Mesenchymal stem cell (in vitro differentiated cells and primary cell): ENCODE results near the gene CASD1.

Experiments
- DNase-seq: peaks from one replicate; pipeline ENCODE4 v3.0.0-alpha.2; 2013
- H2AFZ ChIP-seq: one replicate; pipeline ENCODE4 v1.6.1; 2013; ENCODE audit warnings: low read depth, mild to moderate bottlenecking, control low read depth, inconsistent platforms, low read length, moderate library complexity
- H2AK5ac ChIP-seq: 2 replicates; pipeline ENCODE4 v1.6.1; 2013; ENCODE audit warnings: low read length, moderate library complexity, mild to moderate bottlenecking, inconsistent platforms; ENCODE audit not compliant: severe bottlenecking
- H2BK120ac ChIP-seq: one replicate; pipeline ENCODE4 v1.6.1; 2013; ENCODE audit warnings: low read depth, mild to moderate bottlenecking, inconsistent platforms, low read length, moderate library complexity
- H2BK12ac ChIP-seq, 2 experiments: one replicate each; pipeline ENCODE4 v1.6.1; 2013; ENCODE audit warnings: inconsistent platforms in 2 of 2, low read length in 2 of 2, mild to moderate bottlenecking in 2 of 2, moderate library complexity in 2 of 2, control low read depth in 1 of 2
- H2BK15ac ChIP-seq: one replicate; pipeline ENCODE4 v1.6.1; 2013; ENCODE audit warnings: mild to moderate bottlenecking, low read depth, inconsistent platforms; ENCODE audit not compliant: poor library complexity, severe bottlenecking
- H2BK5ac ChIP-seq: 2 replicates; pipeline ENCODE4 v1.6.1; 2013; ENCODE audit warnings: low read depth, mild to moderate bottlenecking, low read length, control low read depth, inconsistent platforms; ENCODE audit not compliant: poor library complexity, severe bottlenecking
- H3K14ac ChIP-seq, 2 experiments: one replicate each; pipeline ENCODE4 v1.6.1; 2013; ENCODE audit warnings: inconsistent platforms in 2 of 2, low read length in 2 of 2, control low read depth in 1 of 2, mild to moderate bottlenecking in 1 of 2, moderate library complexity in 1 of 2
- H3K18ac ChIP-seq, 2 experiments: one replicate each; pipeline ENCODE4 v1.6.1; 2013; ENCODE audit warnings: inconsistent platforms in 2 of 2, low read length in 2 of 2, control low read depth in 1 of 2, low read depth in 1 of 2, mild to moderate bottlenecking in 1 of 2
- H3K23ac ChIP-seq, 2 experiments: one replicate each; pipeline ENCODE4 v1.6.1; 2013; ENCODE audit warnings: inconsistent platforms in 2 of 2, low read length in 2 of 2, mild to moderate bottlenecking in 2 of 2, moderate library complexity in 2 of 2, control low read depth in 1 of 2
- H3K27ac ChIP-seq: 2 replicates; pipeline ENCODE4 v1.5.1; 2013; ENCODE audit warnings: mild to moderate bottlenecking, moderate library complexity, low read length, control low read depth, inconsistent platforms; ENCODE audit not compliant: poor library complexity, severe bottlenecking
- H3K27me3 ChIP-seq, 2 experiments: 2 replicates each; pipeline versions ENCODE4 v1.6.1 to v1.7.0; 2013; ENCODE audit warnings: low read length in 2 of 2, mild to moderate bottlenecking in 2 of 2, moderate library complexity in 2 of 2, control low read depth in 1 of 2, inconsistent platforms in 1 of 2; ENCODE audit not compliant: control insufficient read depth in 1 of 2, insufficient read depth in 1 of 2
- H3K36me3 ChIP-seq, 2 experiments: 2 replicates each; pipeline versions ENCODE4 v1.6.1 to v1.7.0; 2013; ENCODE audit warnings: low read length in 2 of 2, control low read depth in 1 of 2, inconsistent platforms in 1 of 2, low read depth in 1 of 2, mild to moderate bottlenecking in 1 of 2; ENCODE audit not compliant: insufficient read depth in 2 of 2, control insufficient read depth in 1 of 2
- H3K4ac ChIP-seq, 2 experiments: one replicate each; pipeline ENCODE4 v1.6.1; 2013; ENCODE audit warnings: inconsistent platforms in 2 of 2, low read length in 2 of 2, mild to moderate bottlenecking in 2 of 2, moderate library complexity in 2 of 2, control low read depth in 1 of 2, low read depth in 1 of 2
- H3K4me1 ChIP-seq: 2 replicates; pipeline ENCODE4 v1.6.1; 2013; ENCODE audit warnings: low read depth, low read length, control low read depth; ENCODE audit not compliant: control insufficient read depth, insufficient read depth
- H3K4me2 ChIP-seq: 2 replicates; pipeline ENCODE4 v1.6.1; 2013; ENCODE audit warnings: low read length, mild to moderate bottlenecking, inconsistent platforms; ENCODE audit not compliant: poor library complexity, severe bottlenecking
- H3K4me3 ChIP-seq, 2 experiments: 2 replicates each; pipeline versions ENCODE4 v1.5.1 to v1.7.0; 2013; ENCODE audit warnings: low read length in 2 of 2, mild to moderate bottlenecking in 2 of 2, control low read depth in 1 of 2, low read depth in 1 of 2; ENCODE audit not compliant: insufficient read depth in 1 of 2
- H3K79me1 ChIP-seq: replicated peaks from 2 replicates; pipeline ENCODE4 v1.6.1; 2013; ENCODE audit warnings: mild to moderate bottlenecking, control low read depth, low read length, inconsistent platforms; ENCODE audit not compliant: poor library complexity, severe bottlenecking
- H3K9ac ChIP-seq: 2 replicates; pipeline ENCODE4 v1.7.0; 2013; ENCODE audit warnings: mild to moderate bottlenecking, low read length, moderate library complexity
- H3K9me3 ChIP-seq: 2 replicates; pipeline ENCODE4 v1.7.0; 2013; ENCODE audit warnings: mild to moderate bottlenecking, low read length; ENCODE audit not compliant: control insufficient read depth
- H4K8ac ChIP-seq: one replicate; pipeline ENCODE4 v1.6.1; 2013; ENCODE audit warnings: inconsistent platforms, mild to moderate bottlenecking, low read length, moderate library complexity
- H4K91ac ChIP-seq: one replicate; pipeline ENCODE4 v1.6.1; 2013; ENCODE audit warnings: mild to moderate bottlenecking, low read length, inconsistent platforms
- WGBS: methylation state at CpG from one replicate; pipeline ENCODE4 v1.1.7; 2013; ENCODE audit warnings: mixed read lengths; 5-methylcytosine and 5-hydroxymethylcytosine counted together

CASD1 gene

DNA sequence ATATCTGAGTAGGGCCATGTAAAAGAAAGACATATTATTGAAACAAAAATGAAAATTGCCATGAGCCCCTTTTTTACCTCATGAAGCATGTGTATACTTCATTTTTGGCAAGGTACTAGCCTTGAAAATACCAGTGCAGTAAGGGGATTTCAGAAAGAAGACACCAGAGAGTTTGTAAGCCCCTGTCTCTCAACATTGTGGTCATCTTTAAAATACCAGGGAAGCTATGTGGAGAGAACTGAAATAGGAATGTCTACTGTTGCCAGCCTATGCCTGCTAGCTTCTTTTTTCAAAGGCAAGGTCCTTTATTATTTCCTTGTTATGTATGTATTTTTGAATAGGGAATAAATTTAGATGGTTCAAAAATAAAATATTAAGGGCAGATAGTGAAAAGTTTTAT, 57.8 kb downstream of the CASD1 start:
- Histone ChIP-seq H3K27me3 (no peaks in the 10 kb centered on the region), H3K9ac (no peak overlapping the region), H2AK5ac (no peak overlapping the region), H3K18ac (no peak overlapping the region), H2BK15ac (no peak overlapping the region), H4K8ac (no peak overlapping the region), H3K4me3 (no peak overlapping the region), H2BK5ac (no peak overlapping the region), H2BK120ac (no peak overlapping the region), H3K4me2 (no peak overlapping the region), H3K14ac (no peak overlapping the region), H2AFZ (no peak overlapping the region), H4K91ac (no peak overlapping the region), H3K4me1 (peaks cover 1% of the 10 kb centered on the region), H3K79me1 (no peaks in the 10 kb centered on the region), H3K23ac (no peak overlapping the region), H2BK12ac (no peak overlapping the region), H3K36me3 (no peaks in the 10 kb centered on the region), H3K9me3 (peaks cover 1% of the 10 kb centered on the region), H3K4ac (no peak overlapping the region), H3K27ac (no peak overlapping the region)
- DNase-seq: no peak

DNA sequence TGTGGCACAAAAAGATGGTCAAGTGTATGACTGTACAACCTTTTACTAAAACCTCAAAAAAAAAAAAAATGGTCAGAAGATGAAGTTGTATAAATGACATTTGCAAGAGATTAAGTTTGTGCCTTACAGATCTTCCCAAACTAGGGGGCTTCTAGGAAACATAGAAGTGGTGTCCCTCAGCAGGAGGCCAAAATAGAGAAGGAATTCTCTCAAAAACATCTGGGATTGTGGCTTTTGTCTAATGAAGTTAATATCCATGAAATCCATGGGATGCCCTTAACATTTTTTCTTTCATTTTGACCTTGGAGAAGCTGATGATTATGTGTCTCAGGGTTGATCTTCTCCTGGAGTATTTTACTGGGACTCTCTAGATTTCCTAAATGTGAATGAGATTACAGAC, 62.2 kb downstream of the CASD1 start:
- no peak overlapping the region for H2BK120ac ChIP-seq
- no peak overlapping the region for H3K9ac ChIP-seq
- H3K36me3 ChIP-seq: peaks cover 0 to 6% of the 10 kb centered on the region in 2 experiments

DNA sequence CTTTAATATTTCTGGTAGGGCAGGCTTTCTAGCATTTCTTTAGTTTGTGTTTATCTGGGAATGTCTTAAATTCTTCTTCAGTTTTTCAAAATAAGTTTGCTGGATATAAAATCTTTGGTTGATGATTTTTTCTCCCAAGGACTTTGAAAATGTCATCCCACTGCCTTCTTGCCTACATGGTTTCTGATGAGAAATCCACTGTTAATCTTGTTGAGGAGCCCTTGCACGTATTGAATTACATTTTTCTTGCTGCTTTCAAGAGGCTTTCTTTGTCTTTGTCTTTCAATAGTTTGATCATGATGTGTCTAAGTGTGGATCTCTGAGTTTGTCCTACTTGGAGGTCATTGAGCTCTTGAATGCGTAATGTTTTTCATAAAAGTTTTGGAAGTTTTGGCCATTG, 66.0 kb downstream of the CASD1 start:
- Histone ChIP-seq H3K27ac (no peak overlapping the region), H4K91ac (no peak overlapping the region), H2BK12ac (no peak overlapping the region), H3K4me1 (no peaks in the 10 kb centered on the region), H3K27me3 (no peaks in the 10 kb centered on the region), H2BK5ac (no peak overlapping the region), H2BK120ac (no peak overlapping the region), H3K23ac (no peak overlapping the region), H3K14ac (no peak overlapping the region), H2AK5ac (no peak overlapping the region), H3K9me3 (peaks cover 37% of the 10 kb centered on the region), H3K18ac (no peak overlapping the region), H2AFZ (no peak overlapping the region), H3K36me3 (peaks cover 0 to 13% of the 10 kb centered on the region in 2 experiments), H4K8ac (no peak overlapping the region), H3K9ac (no peak overlapping the region), H3K4ac (no peak overlapping the region), H3K4me3 (peak overlapping the region in 1 of 2 experiments; percentile 16), H3K4me2 (no peak overlapping the region), H2BK15ac (no peak overlapping the region), H3K79me1 (no peaks in the 10 kb centered on the region)
- 96% methylated on average over 2 of the region's 2 CpGs for WGBS
- DNase-seq: no peak

More for the DNA sequence above, 62.2 kb downstream of the CASD1 start:
- no peak overlapping the region for H3K4me2 ChIP-seq
- H2AFZ ChIP-seq: no peak overlapping the region
- H2AK5ac ChIP-seq: no peak overlapping the region
- H3K4me1 ChIP-seq: no peaks in the 10 kb centered on the region
- H3K14ac ChIP-seq: no peak overlapping the region
- H3K23ac ChIP-seq: no peak overlapping the region
- no peak overlapping the region for H3K18ac ChIP-seq
- H2BK15ac ChIP-seq: no peak overlapping the region
- H3K79me1 ChIP-seq: no peaks in the 10 kb centered on the region
- no peak overlapping the region for H4K8ac ChIP-seq
- DNase-seq: no peak
- no peaks in the 10 kb centered on the region for H3K27me3 ChIP-seq
- H2BK12ac ChIP-seq: no peak overlapping the region
- no peak overlapping the region for H3K4ac ChIP-seq
- H4K91ac ChIP-seq: no peak overlapping the region
- no peak overlapping the region for H2BK5ac ChIP-seq
- no peak overlapping the region for H3K4me3 ChIP-seq
- H3K9me3 ChIP-seq: peaks cover 37% of the 10 kb centered on the region
- no peak overlapping the region for H3K27ac ChIP-seq

DNA sequence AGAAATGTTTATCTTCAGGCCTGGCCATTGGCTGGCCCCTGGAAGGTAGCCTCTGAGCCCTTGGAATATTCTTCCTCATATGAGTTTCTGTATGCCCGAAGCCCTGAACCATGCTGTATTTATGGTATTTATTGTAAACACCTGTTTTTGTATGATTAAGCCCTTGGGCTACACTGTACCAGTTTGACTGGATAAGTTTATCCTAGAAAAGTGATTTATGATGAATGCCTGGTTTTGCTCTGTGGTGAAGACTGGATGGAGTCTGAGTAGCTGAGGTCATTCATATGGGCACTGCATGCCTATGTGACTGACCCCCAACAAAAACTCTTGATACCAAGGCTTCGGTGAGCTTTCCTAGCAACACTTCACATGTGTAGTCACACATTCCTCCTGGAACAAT, 66.7 kb downstream of the CASD1 start:
- no peak overlapping the region for H3K23ac ChIP-seq
- WGBS: 88% methylated on average over 1 of the region's 2 CpGs
- H3K4me2 ChIP-seq: no peak overlapping the region
- H2BK12ac ChIP-seq: no peak overlapping the region
- no peak overlapping the region for H2AK5ac ChIP-seq
- no peak overlapping the region for H3K4ac ChIP-seq
- no peaks in the 10 kb centered on the region for H3K4me1 ChIP-seq
- H3K9me3 ChIP-seq: peaks cover 37% of the 10 kb centered on the region
- no peak overlapping the region for H2AFZ ChIP-seq
- no peak overlapping the region for H2BK120ac ChIP-seq
- no peak overlapping the region for H3K9ac ChIP-seq
- no peak for DNase-seq
- no peak overlapping the region for H2BK5ac ChIP-seq
- no peak overlapping the region for H3K4me3 ChIP-seq
- H3K79me1 ChIP-seq: no peaks in the 10 kb centered on the region
- no peak overlapping the region for H4K91ac ChIP-seq
- H3K27me3 ChIP-seq: no peaks in the 10 kb centered on the region
- H2BK15ac ChIP-seq: no peak overlapping the region
- no peak overlapping the region for H3K18ac ChIP-seq
- H3K36me3 ChIP-seq: peaks cover 0 to 13% of the 10 kb centered on the region in 2 experiments
- H3K14ac ChIP-seq: no peak overlapping the region
- no peak overlapping the region for H4K8ac ChIP-seq
- no peak overlapping the region for H3K27ac ChIP-seq
